GM23338 (cell line): Measurements from ENCODE around the gene LIAS. TPM values are rescaled to one million over a fixed set of nuclear protein-coding genes. Genes with fewer than 3 reads are reported as not detected.

Source experiments
- ATAC-seq: fragments of 200-7000 bp; cut with Tn5 transposase; 3 replicates; pipeline ENCODE4 v1.9.1; 2020
- DNase-seq: peaks from one replicate; pipeline ENCODE4 v3.0.0-alpha.2; 2015; ENCODE audit warnings: low spot score
- H2AFZ ChIP-seq: fragments of 200-600 bp; sonication (generic); 2 replicates; pipeline ENCODE4 v1.8.0; 2016; ENCODE audit warnings: antibody characterized with exemption, mild to moderate bottlenecking, moderate library complexity
- H3F3A ChIP-seq: fragments of 200-600 bp; sonication (generic); replicated peaks from 2 replicates; pipeline ENCODE4 v1.8.0; 2017; ENCODE audit warnings: antibody characterized with exemption, mixed run types, low read depth
- H3K27ac ChIP-seq: fragments of 200-600 bp; sonication (generic); 2 replicates; pipeline ENCODE4 v1.6.1; 2016; ENCODE audit warnings: low read depth
- H3K27me3 ChIP-seq: fragments of 200-600 bp; sonication (generic); 2 replicates; pipeline ENCODE4 v1.8.0; 2016; ENCODE audit warnings: mild to moderate bottlenecking, mixed run types, moderate library complexity; ENCODE audit not compliant: insufficient read depth
- H3K36me3 ChIP-seq: fragments of 200-600 bp; sonication (generic); 2 replicates; pipeline ENCODE4 v1.8.0; 2016; ENCODE audit warnings: mild to moderate bottlenecking; ENCODE audit not compliant: insufficient read depth
- H3K4me1 ChIP-seq: fragments of 200-600 bp; sonication (generic); 2 replicates; pipeline ENCODE4 v1.8.0; 2016; ENCODE audit warnings: mild to moderate bottlenecking, moderate library complexity; ENCODE audit not compliant: insufficient read depth
- H3K4me2 ChIP-seq: fragments of 200-600 bp; sonication (generic); 2 replicates; pipeline ENCODE4 v1.7.1; 2017; ENCODE audit warnings: mixed run types
- H3K4me3 ChIP-seq: fragments of 200-600 bp; sonication (generic); 2 replicates; pipeline ENCODE4 v1.6.1; 2016; ENCODE audit warnings: mixed run types
- H3K79me2 ChIP-seq: fragments of 200-600 bp; sonication (generic); replicated peaks from 2 replicates; pipeline ENCODE4 v1.8.0; 2017; ENCODE audit warnings: mild to moderate bottlenecking; ENCODE audit not compliant: insufficient read depth
- H3K9me2 ChIP-seq: fragments of 200-600 bp; sonication (generic); 2 replicates; pipeline ENCODE4 v1.8.0; 2017; ENCODE audit not compliant: insufficient read depth
- H4K20me1 ChIP-seq: fragments of 200-600 bp; sonication (generic); replicated peaks from 2 replicates; pipeline ENCODE4 v1.8.0; 2017; ENCODE audit warnings: mild to moderate bottlenecking; ENCODE audit not compliant: insufficient read depth
- H3K27ac Mint-ChIP-seq: 2 replicates; pipeline ENCODE4 v1.8.0; 2020; ENCODE audit warnings: inconsistent platforms, mild to moderate bottlenecking, moderate library complexity, mixed read lengths
- H3K27me3 Mint-ChIP-seq: 3 replicates; pipeline ENCODE4 v1.8.0; 2022; ENCODE audit warnings: low read depth, mild to moderate bottlenecking, moderate library complexity, mixed read lengths, inconsistent platforms; ENCODE audit not compliant: insufficient read depth, poor library complexity
- H3K36me3 Mint-ChIP-seq: 3 replicates; pipeline ENCODE4 v1.8.0; 2021; ENCODE audit warnings: low read depth, mild to moderate bottlenecking, inconsistent platforms, moderate library complexity, mixed read lengths
- H3K4me1 Mint-ChIP-seq: 3 replicates; pipeline ENCODE4 v1.8.0; 2020; ENCODE audit warnings: mild to moderate bottlenecking, inconsistent platforms, mixed read lengths
- H3K4me3 Mint-ChIP-seq: 3 replicates; pipeline ENCODE4 v1.8.0; 2021; ENCODE audit warnings: moderate library complexity, mild to moderate bottlenecking, inconsistent platforms, mixed read lengths
- H3K9me3 Mint-ChIP-seq: 3 replicates; pipeline ENCODE4 v1.8.0; 2020; ENCODE audit warnings: moderate library complexity, mild to moderate bottlenecking, inconsistent platforms, mixed read lengths
- CREB1 ChIP-seq: fragments of 250-450 bp; sonication (Bioruptor Pico); IDR thresholded peaks from 2 replicates; pipeline ENCODE4 v1.5.0; 2020; ENCODE audit warnings: low read depth, mild to moderate bottlenecking, moderate library complexity
- EZH2 ChIP-seq: fragments of 200-600 bp; sonication (generic); IDR thresholded peaks from one replicate; pipeline ENCODE4 v1.8.0; 2017; ENCODE audit warnings: antibody characterized with exemption, mild to moderate bottlenecking, low read depth; ENCODE audit not compliant: unreplicated experiment
- EZH2phosphoT487 ChIP-seq: fragments of 200-600 bp; sonication (generic); IDR thresholded peaks from one replicate; pipeline ENCODE4 v1.8.1; 2018; ENCODE audit warnings: antibody characterized with exemption; ENCODE audit not compliant: unreplicated experiment
- POLR2AphosphoS5 ChIP-seq: IDR thresholded peaks from 2 replicates; pipeline ENCODE4 v1.6.1; 2016; ENCODE audit warnings: antibody characterized with exemption, low read depth
- ZNF331 ChIP-seq: fragments of 250-450 bp; sonication (Bioruptor Pico); IDR thresholded peaks from 2 replicates; pipeline ENCODE4 v1.5.0; 2020; ENCODE audit warnings: low read depth, mild to moderate bottlenecking, moderate library complexity
- polyA plus RNA-seq: library from polyadenylated mRNA; unstranded; fragments of >200 nt; fragmentation: Nextera tagmentation; extraction: Ambion mirVana; gene quantifications from 2 replicates; pipeline ENCODE4 v1.2.1, GENCODE V29; 2016
- total RNA-seq: library from RNA; depleted of rRNA; stranded (reverse); fragments of >200 nt; shearing (Covaris generic); gene quantifications from 2 replicates; pipeline ENCODE4 v1.2.3, GENCODE V29; 2014
- TF ChIP-seq, protein P1 (sequence below): fragments of 250-450 bp; sonication (Bioruptor Pico); IDR thresholded peaks from 2 replicates; pipeline ENCODE4 v1.5.0; 2020; ENCODE audit warnings: mild to moderate bottlenecking, moderate library complexity
- TF ChIP-seq, protein P2 (sequence below), 2 experiments: fragments of 200-600 bp in 1 of 2; sonication (generic) in 1 of 2; conservative IDR thresholded peaks; 2 replicates each; pipeline versions ENCODE4 v1.5.1 to v1.6.1; 2016 to 2017; ENCODE audit warnings: antibody characterized with exemption in 2 of 2, low read depth in 2 of 2, mild to moderate bottlenecking in 2 of 2, moderate library complexity in 1 of 2

LIAS gene
- total and polyA plus RNA-seq, 2 experiments from 2014 or later, result 17.5 to 18.7 TPM

DNA sequence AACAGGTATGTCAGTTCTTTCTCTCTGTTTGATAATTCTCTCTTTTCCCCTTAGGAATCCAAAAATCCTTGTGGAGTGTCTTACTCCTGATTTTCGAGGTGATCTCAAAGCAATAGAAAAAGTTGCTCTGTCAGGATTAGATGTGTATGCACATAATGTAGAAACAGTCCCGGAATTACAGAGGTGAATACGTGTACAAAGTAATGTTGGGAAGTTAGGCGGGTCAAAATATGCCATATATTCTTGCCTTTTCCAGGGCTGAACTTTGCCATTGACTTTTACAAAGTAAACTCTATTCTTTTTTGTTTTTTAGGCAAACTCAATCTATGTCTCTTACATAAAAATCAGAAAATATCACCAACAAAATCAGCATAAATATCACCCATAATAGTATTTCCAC, 8.6 kb downstream of the LIAS start (continued):
- TF ChIP-seq, protein P1, sequence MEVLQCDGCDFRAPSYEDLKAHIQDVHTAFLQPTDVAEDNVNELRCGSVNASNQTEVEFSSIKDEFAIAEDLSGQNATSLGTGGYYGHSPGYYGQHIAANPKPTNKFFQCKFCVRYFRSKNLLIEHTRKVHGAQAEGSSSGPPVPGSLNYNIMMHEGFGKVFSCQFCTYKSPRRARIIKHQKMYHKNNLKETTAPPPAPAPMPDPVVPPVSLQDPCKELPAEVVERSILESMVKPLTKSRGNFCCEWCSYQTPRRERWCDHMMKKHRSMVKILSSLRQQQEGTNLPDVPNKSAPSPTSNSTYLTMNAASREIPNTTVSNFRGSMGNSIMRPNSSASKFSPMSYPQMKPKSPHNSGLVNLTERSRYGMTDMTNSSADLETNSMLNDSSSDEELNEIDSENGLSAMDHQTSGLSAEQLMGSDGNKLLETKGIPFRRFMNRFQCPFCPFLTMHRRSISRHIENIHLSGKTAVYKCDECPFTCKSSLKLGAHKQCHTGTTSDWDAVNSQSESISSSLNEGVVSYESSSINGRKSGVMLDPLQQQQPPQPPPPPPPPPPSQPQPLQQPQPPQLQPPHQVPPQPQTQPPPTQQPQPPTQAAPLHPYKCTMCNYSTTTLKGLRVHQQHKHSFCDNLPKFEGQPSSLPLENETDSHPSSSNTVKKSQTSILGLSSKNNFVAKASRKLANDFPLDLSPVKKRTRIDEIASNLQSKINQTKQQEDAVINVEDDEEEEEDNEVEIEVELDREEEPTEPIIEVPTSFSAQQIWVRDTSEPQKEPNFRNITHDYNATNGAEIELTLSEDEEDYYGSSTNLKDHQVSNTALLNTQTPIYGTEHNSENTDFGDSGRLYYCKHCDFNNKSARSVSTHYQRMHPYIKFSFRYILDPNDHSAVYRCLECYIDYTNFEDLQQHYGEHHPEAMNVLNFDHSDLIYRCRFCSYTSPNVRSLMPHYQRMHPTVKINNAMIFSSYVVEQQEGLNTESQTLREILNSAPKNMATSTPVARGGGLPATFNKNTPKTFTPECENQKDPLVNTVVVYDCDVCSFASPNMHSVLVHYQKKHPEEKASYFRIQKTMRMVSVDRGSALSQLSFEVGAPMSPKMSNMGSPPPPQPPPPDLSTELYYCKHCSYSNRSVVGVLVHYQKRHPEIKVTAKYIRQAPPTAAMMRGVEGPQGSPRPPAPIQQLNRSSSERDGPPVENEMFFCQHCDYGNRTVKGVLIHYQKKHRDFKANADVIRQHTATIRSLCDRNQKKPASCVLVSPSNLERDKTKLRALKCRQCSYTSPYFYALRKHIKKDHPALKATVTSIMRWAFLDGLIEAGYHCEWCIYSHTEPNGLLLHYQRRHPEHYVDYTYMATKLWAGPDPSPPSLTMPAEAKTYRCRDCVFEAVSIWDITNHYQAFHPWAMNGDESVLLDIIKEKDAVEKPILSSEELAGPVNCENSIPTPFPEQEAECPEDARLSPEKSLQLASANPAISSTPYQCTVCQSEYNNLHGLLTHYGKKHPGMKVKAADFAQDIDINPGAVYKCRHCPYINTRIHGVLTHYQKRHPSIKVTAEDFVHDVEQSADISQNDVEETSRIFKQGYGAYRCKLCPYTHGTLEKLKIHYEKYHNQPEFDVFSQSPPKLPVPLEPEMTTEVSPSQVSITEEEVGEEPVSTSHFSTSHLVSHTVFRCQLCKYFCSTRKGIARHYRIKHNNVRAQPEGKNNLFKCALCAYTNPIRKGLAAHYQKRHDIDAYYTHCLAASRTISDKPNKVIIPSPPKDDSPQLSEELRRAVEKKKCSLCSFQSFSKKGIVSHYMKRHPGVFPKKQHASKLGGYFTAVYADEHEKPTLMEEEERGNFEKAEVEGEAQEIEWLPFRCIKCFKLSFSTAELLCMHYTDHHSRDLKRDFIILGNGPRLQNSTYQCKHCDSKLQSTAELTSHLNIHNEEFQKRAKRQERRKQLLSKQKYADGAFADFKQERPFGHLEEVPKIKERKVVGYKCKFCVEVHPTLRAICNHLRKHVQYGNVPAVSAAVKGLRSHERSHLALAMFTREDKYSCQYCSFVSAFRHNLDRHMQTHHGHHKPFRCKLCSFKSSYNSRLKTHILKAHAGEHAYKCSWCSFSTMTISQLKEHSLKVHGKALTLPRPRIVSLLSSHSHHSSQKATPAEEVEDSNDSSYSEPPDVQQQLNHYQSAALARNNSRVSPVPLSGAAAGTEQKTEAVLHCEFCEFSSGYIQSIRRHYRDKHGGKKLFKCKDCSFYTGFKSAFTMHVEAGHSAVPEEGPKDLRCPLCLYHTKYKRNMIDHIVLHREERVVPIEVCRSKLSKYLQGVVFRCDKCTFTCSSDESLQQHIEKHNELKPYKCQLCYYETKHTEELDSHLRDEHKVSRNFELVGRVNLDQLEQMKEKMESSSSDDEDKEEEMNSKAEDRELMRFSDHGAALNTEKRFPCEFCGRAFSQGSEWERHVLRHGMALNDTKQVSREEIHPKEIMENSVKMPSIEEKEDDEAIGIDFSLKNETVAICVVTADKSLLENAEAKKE (CRISPR knock-in tag), result no peak
- TF ChIP-seq EZH2, result no peak
- TF ChIP-seq, protein P2, sequence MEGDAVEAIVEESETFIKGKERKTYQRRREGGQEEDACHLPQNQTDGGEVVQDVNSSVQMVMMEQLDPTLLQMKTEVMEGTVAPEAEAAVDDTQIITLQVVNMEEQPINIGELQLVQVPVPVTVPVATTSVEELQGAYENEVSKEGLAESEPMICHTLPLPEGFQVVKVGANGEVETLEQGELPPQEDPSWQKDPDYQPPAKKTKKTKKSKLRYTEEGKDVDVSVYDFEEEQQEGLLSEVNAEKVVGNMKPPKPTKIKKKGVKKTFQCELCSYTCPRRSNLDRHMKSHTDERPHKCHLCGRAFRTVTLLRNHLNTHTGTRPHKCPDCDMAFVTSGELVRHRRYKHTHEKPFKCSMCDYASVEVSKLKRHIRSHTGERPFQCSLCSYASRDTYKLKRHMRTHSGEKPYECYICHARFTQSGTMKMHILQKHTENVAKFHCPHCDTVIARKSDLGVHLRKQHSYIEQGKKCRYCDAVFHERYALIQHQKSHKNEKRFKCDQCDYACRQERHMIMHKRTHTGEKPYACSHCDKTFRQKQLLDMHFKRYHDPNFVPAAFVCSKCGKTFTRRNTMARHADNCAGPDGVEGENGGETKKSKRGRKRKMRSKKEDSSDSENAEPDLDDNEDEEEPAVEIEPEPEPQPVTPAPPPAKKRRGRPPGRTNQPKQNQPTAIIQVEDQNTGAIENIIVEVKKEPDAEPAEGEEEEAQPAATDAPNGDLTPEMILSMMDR (conservative IDR thresholded peaks at IDR 0.05; ENCODE audit: low read depth in 2 of 2), result no peak
- TF ChIP-seq POLR2AphosphoS5, result no peak
- TF ChIP-seq CREB1, result no peak
- no peak for TF ChIP-seq ZNF331

DNA sequence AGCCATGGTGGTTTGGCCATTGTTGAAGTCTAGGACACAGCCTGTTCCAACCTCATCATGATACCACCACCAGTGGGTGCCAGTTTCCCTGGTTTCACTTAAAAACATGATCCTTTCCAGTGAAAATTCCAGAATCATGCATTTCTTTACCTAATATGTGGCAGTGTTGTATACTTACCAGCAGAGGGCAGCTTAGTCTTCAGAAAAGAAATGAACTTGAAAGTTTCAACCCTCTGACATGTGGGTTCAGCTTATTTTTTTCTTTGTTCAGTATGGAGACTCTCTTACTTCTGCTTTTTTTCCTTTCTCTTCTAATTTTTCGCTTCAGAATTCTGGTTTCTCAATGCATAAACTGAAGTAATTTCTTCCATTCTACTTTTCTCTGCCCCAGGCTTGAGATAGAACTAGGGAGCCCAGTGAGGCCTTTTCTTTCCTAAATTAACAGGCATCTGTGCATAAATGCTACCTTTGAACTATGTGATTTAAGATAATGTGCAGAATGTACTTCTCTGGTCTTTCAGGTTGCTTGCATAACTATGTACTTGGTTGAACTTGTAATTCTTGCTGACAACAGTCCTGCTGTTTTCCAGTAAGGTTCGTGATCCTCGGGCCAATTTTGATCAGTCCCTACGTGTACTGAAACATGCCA, 10.7 kb downstream of the LIAS start:
- Mint-ChIP-seq H3K36me3 (peaks cover 66% of the 10 kb centered on the region), H3K9me3 (no peaks in the 10 kb centered on the region), H3K4me1 (no peaks in the 10 kb centered on the region), H3K27me3 (peaks cover 2% of the 10 kb centered on the region), H3K27ac (peak overlapping the region; percentile 94), H3K4me3 (no peak overlapping the region)
- no peak overlapping the region for H3K4me3 ChIP-seq
- H3K27me3 ChIP-seq, result no peaks in the 10 kb centered on the region
- H4K20me1 ChIP-seq, result no peaks in the 10 kb centered on the region
- H3F3A ChIP-seq, result no peaks in the 10 kb centered on the region
- no peaks in the 10 kb centered on the region for H3K4me1 ChIP-seq
- no peak overlapping the region for H3K4me2 ChIP-seq
- no peak overlapping the region for H2AFZ ChIP-seq
- peak overlapping the region; percentile 51 for H3K27ac ChIP-seq
- peaks cover 42% of the 10 kb centered on the region for H3K36me3 ChIP-seq
- no peaks in the 10 kb centered on the region for H3K9me2 ChIP-seq
- TF ChIP-seq, protein P2 (conservative IDR thresholded peaks at IDR 0.05; ENCODE audit: low read depth in 2 of 2), result peak; percentile 79 to 97
- no peak for TF ChIP-seq EZH2phosphoT487
- no peaks in the 10 kb centered on the region for H3K79me2 ChIP-seq
- peak; percentile 85 for ATAC-seq
- peak; percentile 90 for DNase-seq
